K562 (cell line): ENCODE measurements around the gene PA2G4. TPM values are rescaled to one million over a fixed set of nuclear protein-coding genes. Genes with fewer than 3 reads are reported as not detected.
A peak's percentile ranks its signal among the peaks of the same experiment; 100 is the strongest.

Source experiments
- ARNT ChIP-seq, 2 experiments: fragments of 450-650 bp; IDR thresholded peaks; 2 replicates each; pipeline ENCODE4 v1.6.1; 2016; ENCODE audit warnings: mild to moderate bottlenecking in 1 of 2
- BHLHE40 ChIP-seq: IDR thresholded peaks from 2 replicates; pipeline ENCODE4 v1.6.1; 2011; ENCODE audit warnings: low read length, improper control_type of control experiment
- BMI1 ChIP-seq: fragments of 150-350 bp; IDR thresholded peaks from 2 replicates; pipeline ENCODE4 v1.6.1; 2014; ENCODE audit warnings: low read length
- ETV6 ChIP-seq, 3 experiments: fragments of 150-350 bp in 1 of 3; sonication (generic) in 1 of 3; formaldehyde crosslinking in 1 of 3; IDR thresholded peaks; 2 replicates each; pipeline versions ENCODE4 v1.6.1 to v1.8.0; 2014 to 2022; ENCODE audit warnings: borderline replicate concordance in 2 of 3, low read depth in 2 of 3, antibody characterized with exemption in 1 of 3, low read length in 1 of 3, mild to moderate bottlenecking in 1 of 3, missing genetic modification reagents in 1 of 3
- FIP1L1 ChIP-seq: fragments of 200-400 bp; formaldehyde crosslinking; IDR thresholded peaks from 2 replicates; pipeline ENCODE4 v1.6.1; 2018; ENCODE audit warnings: mild to moderate bottlenecking, low read depth, low read length; ENCODE audit not compliant: poor library complexity, severe bottlenecking
- FOXA3 ChIP-seq, 2 experiments: fragments of 450-650 bp in 1 of 2; sonication (generic) in 1 of 2; formaldehyde crosslinking; IDR thresholded peaks in 1 of 2; conservative IDR thresholded peaks in 1 of 2; 2 replicates each; pipeline versions ENCODE4 v1.4.0 to v1.8.0; 2020 to 2022; ENCODE audit warnings: mild to moderate bottlenecking in 2 of 2, missing genetic modification reagents in 1 of 2
- GATAD2B ChIP-seq: fragments of 450-650 bp; IDR thresholded peaks from 2 replicates; pipeline ENCODE4 v1.6.1; 2017; ENCODE audit warnings: mild to moderate bottlenecking, borderline replicate concordance
- GMEB1 ChIP-seq: fragments of 250-450 bp; sonication (Bioruptor Pico); IDR thresholded peaks from 2 replicates; pipeline ENCODE4 v1.4.0; 2020; ENCODE audit warnings: mild to moderate bottlenecking
- IRF2 ChIP-seq: sonication (generic); formaldehyde crosslinking; IDR thresholded peaks from 2 replicates; pipeline ENCODE4 v1.8.1; 2022; ENCODE audit warnings: mild to moderate bottlenecking, missing genetic modification reagents
- LCOR ChIP-seq: sonication (generic); formaldehyde crosslinking; IDR thresholded peaks from 2 replicates; pipeline ENCODE4 v1.8.0; 2022; ENCODE audit warnings: mild to moderate bottlenecking, missing genetic modification reagents
- RFX5 ChIP-seq: IDR thresholded peaks from 2 replicates; pipeline ENCODE4 v1.6.1; 2011; ENCODE audit warnings: low read depth, mild to moderate bottlenecking, improper control_type of control experiment, low read length
- SMC3 ChIP-seq: conservative IDR thresholded peaks from 2 replicates; pipeline ENCODE4 v1.6.1; 2011; ENCODE audit warnings: low read depth, low read length, improper control_type of control experiment; ENCODE audit not compliant: insufficient read depth
- VEZF1 ChIP-seq: fragments of 200-800 bp; sonication (Bioruptor generic); IDR thresholded peaks from 2 replicates; pipeline ENCODE4 v1.6.1; 2017; ENCODE audit warnings: missing genetic modification characterization, missing compliant biosample characterization
- ZEB2 ChIP-seq: fragments of 450-650 bp; IDR thresholded peaks from 2 replicates; pipeline ENCODE4 v1.6.1; 2016
- ZNF134 ChIP-seq: fragments of 250-450 bp; sonication (Bioruptor Pico); conservative IDR thresholded peaks from 2 replicates; pipeline ENCODE4 v1.4.0; 2020
- ZNF282 ChIP-seq: sonication (generic); formaldehyde crosslinking; IDR thresholded peaks from 2 replicates; pipeline ENCODE4 v1.8.1; 2023; ENCODE audit warnings: missing genetic modification reagents
- ZNF740 ChIP-seq, 3 experiments: fragments of 200-800 bp in 1 of 3; sonication (Bioruptor generic) in 1 of 3; sonication (generic) in 1 of 3; formaldehyde crosslinking in 1 of 3; IDR thresholded peaks; 2 replicates each; pipeline versions ENCODE4 v1.6.1 to v1.8.0; 2016 to 2022; ENCODE audit warnings: mild to moderate bottlenecking in 2 of 3, missing compliant biosample characterization in 2 of 3, missing genetic modification characterization in 2 of 3, missing genetic modification reagents in 1 of 3
- polyA plus RNA-seq, 8 experiments: library from polyadenylated mRNA; depleted of rRNA in 4 of 8; stranded (reverse) in 5 of 8; unstranded in 3 of 8; fragments of >200 nt; fragmentation: Nextera tagmentation in 2 of 8; fragmentation: Illumina TruSeq in 1 of 8; extraction: Ambion mirVana in 2 of 8; extraction: Trizol in 1 of 8; gene quantifications; 2 replicates each; pipeline versions ENCODE4 v1.2.1 to v1.2.3, GENCODE V29; 2011 to 2014; ENCODE audit warnings: inconsistent platforms in 1 of 8, missing spikeins in 1 of 8
- total RNA-seq, 7 experiments: library from RNA; depleted of rRNA in 6 of 7; stranded (reverse); fragments of >200 nt in 6 of 7; fragmentation: Illumina TruSeq in 2 of 7; extraction: Trizol in 2 of 7; gene quantifications; 2 replicates each; pipeline versions ENCODE4 v1.2.1 to v1.2.3, GENCODE V29; 2011 to 2021; ENCODE audit warnings: low replicate concordance in 1 of 7
- TF ChIP-seq, protein P1 (sequence below): fragments of 450-650 bp; IDR thresholded peaks from 2 replicates; pipeline ENCODE4 v1.6.1; 2016; ENCODE audit warnings: low read depth, mild to moderate bottlenecking, moderate library complexity
- TF ChIP-seq, protein P2 (sequence below), 3 experiments: fragments of 200-800 bp in 1 of 3; fragments of 250-450 bp in 1 of 3; fragments of 450-650 bp in 1 of 3; sonication (Bioruptor Pico) in 1 of 3; sonication (Bioruptor generic) in 1 of 3; formaldehyde crosslinking in 1 of 3; IDR thresholded peaks; 2 replicates each; pipeline versions ENCODE4 v1.6.1 to v1.8.0; 2016 to 2022; ENCODE audit warnings: mild to moderate bottlenecking in 2 of 3, missing genetic modification characterization in 2 of 3, missing compliant biosample characterization in 1 of 3, moderate library complexity in 1 of 3

Gene PA2G4
- total and polyA plus RNA-seq, 9 of the 15 experiments (the other 6 are each of a cell fraction or from before 2014, with no cell fraction given): 230 to 925 (median 638) TPM

DNA sequence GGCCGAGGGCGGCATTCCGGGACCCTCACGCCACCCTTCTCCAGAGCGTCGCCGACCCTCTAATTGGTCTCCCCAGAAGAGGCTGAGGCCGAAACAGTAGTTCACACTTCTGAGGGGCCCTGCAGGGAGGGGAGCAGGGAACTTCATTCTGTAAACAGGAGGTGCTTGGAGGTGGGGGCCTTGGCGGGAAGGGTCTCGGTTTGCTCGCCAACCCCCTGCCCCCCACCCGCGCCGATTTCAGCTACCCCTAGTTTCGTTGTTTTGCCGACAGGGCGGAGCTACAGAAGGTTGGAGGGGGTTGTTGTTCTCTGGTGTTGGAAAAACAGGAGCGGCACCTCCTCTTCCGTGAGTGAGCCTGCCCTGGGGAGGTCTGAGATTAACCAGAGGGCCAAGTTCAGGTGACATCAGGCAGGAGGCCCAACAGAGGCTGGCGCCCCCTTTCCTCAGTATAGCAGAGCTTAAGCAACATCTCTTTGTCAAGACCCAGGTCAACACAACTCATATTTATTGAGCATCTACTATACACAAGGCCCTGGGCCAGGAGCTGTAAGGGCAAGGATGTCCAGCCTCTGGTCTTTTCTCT, 23.7 kb upstream of the PA2G4 start (continued):
- TF ChIP-seq VEZF1 (no peak), IRF2 (CRISPR knock-in tag) (no peak), LCOR (CRISPR knock-in tag) (no peak), SMC3 (no peak), ARNT (IDR thresholded peaks at IDR 0.05) (no peak), ZNF282 (CRISPR knock-in tag) (0 out of 2 replicates have a peak, but pooled peaks have one; percentile 5), GMEB1 (no peak), GATAD2B (no peak), BHLHE40 (no peak), FOXA3 (CRISPR knock-in tag; conservative IDR thresholded peaks at IDR 0.05 in 1 of 2, IDR thresholded peaks at IDR 0.05 in 1 of 2) (no peak), ZNF134 (CRISPR knock-in tag) (no peak), RFX5 (no peak), ETV6 (IDR thresholded peaks at IDR 0.05; ENCODE audit: borderline replicate concordance in 1 of 2, low read depth in 2 of 2, low read length in 1 of 2) (no peak), ETV6 (CRISPR knock-in tag; IDR thresholded peaks at IDR 0.05; ENCODE audit: borderline replicate concordance) (no peak), ZNF740 (CRISPR knock-in tag; IDR thresholded peaks at IDR 0.05) (no peak), ZNF740 (tag; IDR thresholded peaks at IDR 0.05) (no peak), ZEB2 (no peak), BMI1 (no peak), FIP1L1 (no peak)
- TF ChIP-seq, protein P1, sequence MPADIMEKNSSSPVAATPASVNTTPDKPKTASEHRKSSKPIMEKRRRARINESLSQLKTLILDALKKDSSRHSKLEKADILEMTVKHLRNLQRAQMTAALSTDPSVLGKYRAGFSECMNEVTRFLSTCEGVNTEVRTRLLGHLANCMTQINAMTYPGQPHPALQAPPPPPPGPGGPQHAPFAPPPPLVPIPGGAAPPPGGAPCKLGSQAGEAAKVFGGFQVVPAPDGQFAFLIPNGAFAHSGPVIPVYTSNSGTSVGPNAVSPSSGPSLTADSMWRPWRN: no peak
- TF ChIP-seq, protein P2, sequence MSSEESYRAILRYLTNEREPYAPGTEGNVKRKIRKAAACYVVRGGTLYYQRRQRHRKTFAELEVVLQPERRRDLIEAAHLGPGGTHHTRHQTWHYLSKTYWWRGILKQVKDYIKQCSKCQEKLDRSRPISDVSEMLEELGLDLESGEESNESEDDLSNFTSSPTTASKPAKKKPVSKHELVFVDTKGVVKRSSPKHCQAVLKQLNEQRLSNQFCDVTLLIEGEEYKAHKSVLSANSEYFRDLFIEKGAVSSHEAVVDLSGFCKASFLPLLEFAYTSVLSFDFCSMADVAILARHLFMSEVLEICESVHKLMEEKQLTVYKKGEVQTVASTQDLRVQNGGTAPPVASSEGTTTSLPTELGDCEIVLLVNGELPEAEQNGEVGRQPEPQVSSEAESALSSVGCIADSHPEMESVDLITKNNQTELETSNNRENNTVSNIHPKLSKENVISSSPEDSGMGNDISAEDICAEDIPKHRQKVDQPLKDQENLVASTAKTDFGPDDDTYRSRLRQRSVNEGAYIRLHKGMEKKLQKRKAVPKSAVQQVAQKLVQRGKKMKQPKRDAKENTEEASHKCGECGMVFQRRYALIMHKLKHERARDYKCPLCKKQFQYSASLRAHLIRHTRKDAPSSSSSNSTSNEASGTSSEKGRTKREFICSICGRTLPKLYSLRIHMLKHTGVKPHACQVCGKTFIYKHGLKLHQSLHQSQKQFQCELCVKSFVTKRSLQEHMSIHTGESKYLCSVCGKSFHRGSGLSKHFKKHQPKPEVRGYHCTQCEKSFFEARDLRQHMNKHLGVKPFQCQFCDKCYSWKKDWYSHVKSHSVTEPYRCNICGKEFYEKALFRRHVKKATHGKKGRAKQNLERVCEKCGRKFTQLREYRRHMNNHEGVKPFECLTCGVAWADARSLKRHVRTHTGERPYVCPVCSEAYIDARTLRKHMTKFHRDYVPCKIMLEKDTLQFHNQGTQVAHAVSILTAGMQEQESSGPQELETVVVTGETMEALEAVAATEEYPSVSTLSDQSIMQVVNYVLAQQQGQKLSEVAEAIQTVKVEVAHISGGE (CRISPR knock-in tag; IDR thresholded peaks at IDR 0.05): no peak
